IPS-NIHi11 (cell line): ENCODE data around the gene GNA14.
"Not testable (repeated sequence)": the region's sequence is repeated elsewhere in the genome, so short reads cannot be mapped to it uniquely, and the experiment has no call there.

Experiments
- DNase-seq: peaks from one replicate; pipeline ENCODE4 v3.0.0; 2012; ENCODE audit warnings: mixed read lengths, low spot score

The GNA14 gene

GRCh38 chr9:77449240-77450084 lies 198.7 kb downstream of the GNA14 start:
- no peak for DNase-seq

GRCh38 chr9:77447646-77448045 lies 200.5 kb downstream of the GNA14 start:
- DNase-seq: no peak

GRCh38 chr9:77442436-77442835 lies 205.7 kb downstream of the GNA14 start:
- no peak for DNase-seq

- not testable (repeated sequence) for DNase-seq
These were observed 207.0 kb downstream of the GNA14 start for GRCh38 chr9:77441124-77441523.

- peak; percentile 81 for DNase-seq
These were observed 208.1 kb downstream of the GNA14 start for GRCh38 chr9:77440057-77440456.

GRCh38 chr9:77438653-77439052 lies 209.5 kb downstream of the GNA14 start:
- DNase-seq: no peak

- DNase-seq: no peak
These were observed 212.4 kb downstream of the GNA14 start for GRCh38 chr9:77435688-77436087.

- no peak for DNase-seq
These were observed 212.8 kb downstream of the GNA14 start for GRCh38 chr9:77435277-77435676.

- DNase-seq: peak; percentile 82
These were observed 214.3 kb downstream of the GNA14 start for GRCh38 chr9:77433675-77434445.

GRCh38 chr9:77432053-77432452 lies 216.1 kb downstream of the GNA14 start:
- DNase-seq: no peak

GRCh38 chr9:77429928-77430327 lies 218.2 kb downstream of the GNA14 start:
- no peak for DNase-seq

GRCh38 chr9:77427256-77427927 lies 220.7 kb downstream of the GNA14 start:
- DNase-seq: no peak

GRCh38 chr9:77426712-77427111 lies 221.4 kb downstream of the GNA14 start:
- DNase-seq: no peak

- no peak for DNase-seq
These were observed 223.1 kb downstream of the GNA14 start for GRCh38 chr9:77424993-77425392.

GRCh38 chr9:77423841-77424240 lies 224.3 kb downstream of the GNA14 start:
- no peak for DNase-seq

- no peak for DNase-seq
These were observed 225.2 kb downstream of the GNA14 start for GRCh38 chr9:77422969-77423368.

GRCh38 chr9:77421506-77422265 lies 226.4 kb downstream of the GNA14 start:
- no peak for DNase-seq

GRCh38 chr9:77420641-77421040 lies 227.5 kb downstream of the GNA14 start:
- no peak for DNase-seq

GRCh38 chr9:77418226-77418625 lies 229.9 kb downstream of the GNA14 start:
- DNase-seq: no peak

- no peak for DNase-seq
These were observed 230.6 kb downstream of the GNA14 start for GRCh38 chr9:77417566-77417965.

GRCh38 chr9:77408521-77408920 lies 239.6 kb downstream of the GNA14 start:
- not testable (repeated sequence) for DNase-seq

- no peak for DNase-seq
These were observed 244.9 kb downstream of the GNA14 start for GRCh38 chr9:77403239-77403638.
